GM10248 (cell line): ENCODE results near the gene SUPT6H.

Source experiments
- CTCF ChIA-PET: fragments of 300-600 bp; sonication (Branson Sonifier 250); formaldehyde crosslinking; extraction: SDS; loops from one replicate; lab custom pipeline; 2021; ENCODE audit warnings: antibody characterized with exemption; lab: Yijun Ruan, JAX
- POLR2A ChIA-PET: fragments of 350-650 bp; sonication (Branson Sonifier 250); formaldehyde crosslinking; extraction: SDS; loops from one replicate; lab custom pipeline; 2020; ENCODE audit warnings: antibody characterized with exemption; lab: Yijun Ruan, JAX
- DNase-seq: peaks from one replicate; pipeline ENCODE4 v3.0.0; 2012; ENCODE audit errors: extremely low spot score
- CTCF ChIP-seq: IDR thresholded peaks from 2 replicates; pipeline ENCODE4 v1.5.1; 2012; ENCODE audit warnings: mild to moderate bottlenecking, low read depth; ENCODE audit errors: extremely low read depth, missing control alignments, control extremely low read depth

The SUPT6H gene

GRCh38 chr17:28702752-28703150, 40.7 kb downstream of the SUPT6H start:
- POLR2A ChIA-PET, result interaction anchor here (0.5 to 1.0 kb wide), 2 partner anchors 17 to 26 kb away, joined by 3 read pairs; no protein-coding TSS in a partner anchor
- no peak for TF ChIP-seq CTCF
- DNase-seq, result no peak
- CTCF ChIA-PET, result interaction anchor here (0.8 to 2.5 kb wide), 8 partner anchors 9 to 90 kb away, joined by 3 to 9 read pairs (median 4); partner anchors contain the start of genes PROCA1 and RPL23A

GRCh38 chr17:28703552-28704218, 41.7 kb downstream of the SUPT6H start:
- CTCF ChIA-PET, result interaction anchor here (1.1 to 2.1 kb wide), 3 partner anchors 16 to 35 kb away, joined by 3 to 5 read pairs (median 3); partner anchors contain the start of gene RPL23A
- DNase-seq, result no peak
- POLR2A ChIA-PET, result no interaction called here
- TF ChIP-seq CTCF, result no peak

GRCh38 chr17:28704219-28704858, 42.3 kb downstream of the SUPT6H start:
- ChIA-PET CTCF (interaction anchor here (0.9 to 1.5 kb wide), 4 partner anchors 22 to 209 kb away, joined by 3 read pairs; partner anchors contain the start of genes DHRS13 and TLCD1), POLR2A (no interaction called here)
- no peak for TF ChIP-seq CTCF
- no peak for DNase-seq

- POLR2A ChIA-PET, result no interaction called here
- DNase-seq, result no peak
- no peak for TF ChIP-seq CTCF
- CTCF ChIA-PET, result interaction anchor here (0.9 to 1.5 kb wide), 4 partner anchors 21 to 210 kb away, joined by 3 read pairs; partner anchors contain the start of genes DHRS13 and TLCD1
These were observed 43.2 kb downstream of the SUPT6H start for GRCh38 chr17:28705074-28705659.

GRCh38 chr17:28705728-28706334, 43.8 kb downstream of the SUPT6H start:
- ChIA-PET POLR2A (interaction anchor here (1.5 kb wide), 1 partner anchor 14 kb away, joined by 5 read pairs; the partner anchor contains the start of gene RPL23A), CTCF (interaction anchor here (1.5 kb wide), 1 partner anchor 21 kb away, joined by 3 read pairs; the partner anchor contains the start of gene TLCD1)
- DNase-seq, result no peak
- TF ChIP-seq CTCF, result no peak
